SKM-1 treated with dmso at 0.1 percent for 144 hours (cell line): ENCODE results near the gene SH3RF3.

Experiments used
- DNase-seq: peaks from one replicate; lab custom pipeline; 2025; ENCODE audit not compliant: unreplicated experiment; lab: John Stamatoyannopoulos, UW

SH3RF3 gene

DNA sequence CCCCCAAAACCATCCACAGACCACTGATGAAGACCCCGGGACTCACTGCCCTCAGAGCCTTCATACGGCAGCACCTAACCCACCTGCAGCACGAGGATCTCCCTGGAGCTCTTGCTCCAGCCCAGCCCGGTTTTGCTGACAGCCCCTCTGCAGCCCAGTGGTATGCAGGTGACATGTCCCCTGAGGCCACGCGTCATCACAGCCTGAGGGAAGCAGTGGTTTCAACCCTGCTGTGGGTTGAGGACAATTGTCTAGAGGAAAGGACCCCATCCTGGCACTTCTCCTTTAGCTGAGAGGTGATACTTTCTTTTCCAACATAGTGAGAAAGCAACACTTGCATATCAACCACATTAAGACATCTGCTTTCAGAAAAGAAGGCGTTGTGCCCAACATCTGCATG is 350.8 kb downstream of the SH3RF3 start:
- DNase-seq: no peak

- no peak for DNase-seq
Measured at GRCh38 chr2:109480486-109481195, 351.6 kb downstream of the SH3RF3 start.

DNA sequence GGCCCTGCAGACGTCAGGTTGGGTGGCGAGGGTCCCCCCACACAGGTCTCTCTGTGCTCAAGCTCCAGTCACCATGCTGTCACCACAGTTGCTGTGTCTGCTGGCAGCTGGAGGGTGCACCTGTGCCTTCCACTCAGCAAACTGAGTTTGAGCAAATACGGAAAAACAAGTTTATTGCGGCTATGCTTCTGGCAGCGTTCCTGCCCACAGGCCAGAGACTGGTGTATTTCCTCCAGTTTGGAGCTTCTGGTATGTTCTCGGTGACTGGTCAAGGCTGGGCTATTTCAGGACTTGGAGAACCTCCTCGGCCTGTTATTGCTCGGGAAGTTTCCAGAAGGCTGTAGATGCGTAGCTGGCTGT is 352.2 kb downstream of the SH3RF3 start:
- no peak for DNase-seq

- no peak for DNase-seq
Measured at GRCh38 chr2:109481599-109481998, 352.6 kb downstream of the SH3RF3 start.

DNA sequence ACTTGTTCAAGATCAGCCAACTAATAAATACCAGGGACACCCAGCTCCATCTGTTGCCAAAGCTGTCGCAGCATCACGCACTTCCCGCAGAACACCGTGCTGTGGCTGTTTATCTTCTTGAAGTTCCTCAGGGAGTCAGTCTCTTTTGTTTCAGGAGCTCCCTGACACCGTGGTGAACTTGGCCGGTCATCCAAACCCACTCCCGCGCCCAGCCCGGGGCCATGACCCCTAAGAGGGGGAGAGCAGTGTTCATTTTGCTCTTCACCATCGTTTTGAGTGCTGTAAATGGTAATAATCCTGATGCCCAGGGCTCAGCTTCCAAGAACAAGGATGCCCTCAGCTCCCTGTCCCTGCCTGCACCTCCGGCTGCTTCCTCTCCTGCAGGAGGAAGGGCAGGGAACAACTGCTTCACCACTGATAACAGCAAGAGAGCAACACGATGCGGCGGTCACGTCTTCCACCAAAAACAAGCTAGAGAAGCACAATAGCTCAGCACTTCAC is 353.4 kb downstream of the SH3RF3 start:
- no peak for DNase-seq

GRCh38 chr2:109486711-109487535 is 357.9 kb downstream of the SH3RF3 start:
- DNase-seq: no peak

GRCh38 chr2:109487536-109487869 is 358.5 kb downstream of the SH3RF3 start:
- no peak for DNase-seq

GRCh38 chr2:109487871-109488655 is 359.1 kb downstream of the SH3RF3 start:
- DNase-seq: no peak

DNA sequence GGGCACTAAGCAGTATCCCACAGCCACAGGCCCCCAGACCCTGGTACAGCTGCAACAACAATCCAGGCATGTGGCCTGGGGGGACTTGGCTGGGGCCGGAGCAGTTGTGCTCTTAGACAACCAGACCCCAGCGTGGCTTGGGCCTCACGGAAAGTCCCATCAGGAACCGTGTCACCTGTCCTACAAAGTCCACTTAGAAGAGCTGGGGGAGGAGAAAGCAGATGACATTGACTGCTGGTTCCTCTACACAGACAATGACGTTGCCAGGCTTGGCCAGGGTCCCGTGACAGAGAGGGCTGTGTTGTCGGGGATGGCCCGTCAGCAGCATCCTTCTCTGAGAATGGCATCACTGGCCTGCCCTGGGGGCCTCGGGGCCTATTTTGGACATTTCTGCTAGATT is 360.3 kb downstream of the SH3RF3 start:
- DNase-seq: no peak

GRCh38 chr2:109493176-109493935 is 364.4 kb downstream of the SH3RF3 start:
- no peak for DNase-seq

DNA sequence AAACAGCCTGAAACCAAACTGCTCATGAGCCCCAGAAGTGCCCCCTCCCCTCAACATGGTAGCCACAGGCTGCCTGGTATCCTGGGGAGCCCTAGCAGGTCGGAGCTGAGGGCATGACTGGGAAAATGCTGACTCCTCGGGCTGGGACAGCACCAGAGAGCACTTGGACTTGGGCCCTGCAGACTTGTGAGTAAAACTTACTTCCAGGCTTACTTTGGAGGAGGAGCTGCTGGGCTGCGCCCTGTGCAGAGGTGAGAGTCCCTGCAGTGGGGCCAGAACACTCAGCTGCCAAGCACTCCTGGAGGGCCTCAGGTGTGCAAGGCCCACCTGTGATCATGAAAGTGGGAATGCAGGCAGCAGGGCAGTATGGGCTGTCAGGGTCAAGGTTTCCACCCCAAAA is 365.3 kb downstream of the SH3RF3 start:
- no peak for DNase-seq

DNA sequence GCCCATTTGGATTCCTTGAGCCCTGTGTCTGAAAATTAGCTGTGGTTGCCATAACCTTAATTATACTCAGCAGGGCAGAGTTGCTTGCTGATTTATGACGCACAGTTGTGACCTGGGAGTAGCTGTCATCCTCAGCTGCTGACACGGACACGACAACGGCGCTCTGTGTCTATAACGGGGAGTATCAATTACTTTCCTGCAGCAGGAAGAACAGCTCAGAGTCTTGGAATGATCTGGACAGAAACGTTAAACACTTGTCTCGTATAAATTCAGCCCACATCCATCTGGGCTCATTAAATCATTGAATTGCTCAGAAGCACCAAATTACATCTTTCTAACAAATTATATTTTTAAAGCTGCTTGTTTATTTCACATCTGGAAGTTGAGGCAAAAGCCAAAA is 368.5 kb downstream of the SH3RF3 start:
- no peak for DNase-seq

DNA sequence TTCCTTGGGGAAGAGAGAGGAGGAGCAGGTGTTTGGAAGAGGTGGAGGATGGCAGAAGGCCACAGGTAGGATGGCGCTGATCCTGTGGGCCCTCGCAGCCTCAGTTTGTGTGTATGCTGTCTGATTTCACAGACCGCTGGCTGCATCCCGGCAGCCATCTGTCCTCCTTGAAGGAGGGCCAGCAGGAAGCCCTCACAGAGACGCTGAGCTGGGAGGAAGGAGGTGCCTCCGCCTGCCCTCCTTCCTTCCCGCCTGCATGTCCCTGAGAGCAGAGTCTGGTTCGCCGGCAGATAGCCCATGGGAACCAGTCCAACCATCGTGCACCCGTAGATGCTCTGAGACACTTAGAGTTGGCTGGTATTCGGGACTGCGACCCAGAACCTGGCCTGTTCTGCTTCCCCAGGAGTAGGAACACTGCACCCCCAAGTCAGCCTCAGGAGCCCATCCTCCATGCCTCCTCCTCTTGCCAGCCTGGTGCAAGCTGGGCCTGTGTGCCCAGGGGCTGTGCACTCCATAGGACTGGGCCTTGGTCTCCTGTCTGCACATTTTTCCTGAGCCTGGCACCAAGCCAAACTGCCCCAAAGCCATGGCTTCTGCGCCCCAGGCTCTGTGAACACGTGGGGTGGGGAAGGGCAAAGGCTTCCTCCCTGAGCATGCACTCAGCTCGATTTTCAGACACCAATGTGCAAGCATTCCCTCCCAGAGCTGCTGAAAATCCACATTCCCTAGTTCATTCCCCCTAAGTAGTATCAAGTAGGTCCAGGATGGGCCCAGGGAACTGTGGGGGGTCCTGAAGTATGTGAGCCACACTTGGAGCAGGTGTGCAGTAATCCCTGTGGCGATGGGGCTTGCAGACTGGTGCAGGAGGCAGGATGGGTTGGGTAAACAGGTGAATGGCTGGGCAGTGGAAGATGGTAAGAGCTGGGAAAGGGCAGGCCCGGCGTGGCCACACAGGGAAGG is 369.2 kb downstream of the SH3RF3 start:
- DNase-seq: no peak

GRCh38 chr2:109498906-109499305 is 369.9 kb downstream of the SH3RF3 start:
- DNase-seq: no peak

- no peak for DNase-seq
Measured at GRCh38 chr2:109499566-109499965, 370.6 kb downstream of the SH3RF3 start.

DNA sequence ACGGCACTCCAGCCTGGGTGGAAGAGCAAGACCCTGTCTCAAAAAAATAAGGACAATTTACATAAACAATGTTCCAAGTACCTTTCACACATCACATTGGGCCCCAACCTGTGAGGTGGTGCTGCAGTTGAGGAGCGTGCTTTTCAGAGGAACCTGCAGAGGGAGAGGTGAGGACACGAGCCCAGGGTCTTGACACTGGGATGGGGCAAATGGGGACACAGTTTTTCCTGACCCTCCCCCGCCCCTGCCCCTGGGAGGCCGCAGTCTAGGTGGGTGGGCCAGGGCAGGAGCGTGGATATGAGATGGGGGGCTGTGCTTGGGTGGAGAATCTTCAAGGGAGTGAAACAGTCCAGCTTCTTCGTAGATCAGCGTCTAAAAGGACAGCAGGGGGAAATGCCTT is 371.9 kb downstream of the SH3RF3 start:
- no peak for DNase-seq

GRCh38 chr2:109501461-109501860 is 372.5 kb downstream of the SH3RF3 start:
- DNase-seq: no peak

DNA sequence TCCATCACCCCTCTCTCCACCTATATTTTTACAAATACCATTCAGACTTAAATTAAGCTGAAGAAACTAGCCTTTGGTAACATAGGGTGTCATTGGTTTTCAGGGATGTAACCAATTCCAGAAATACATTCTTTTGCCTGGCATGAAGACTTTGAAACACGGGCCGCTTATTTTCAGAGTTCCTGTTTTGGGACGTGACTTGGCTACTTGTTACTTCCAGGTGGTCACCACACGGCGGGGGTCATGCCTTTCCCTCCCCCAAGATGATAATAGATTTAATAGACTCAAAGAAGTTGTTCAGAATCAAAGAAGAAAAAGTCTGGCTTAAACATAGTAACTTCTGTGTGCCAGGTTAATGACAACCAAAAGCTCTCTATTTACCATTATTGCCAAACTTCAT is 374.2 kb downstream of the SH3RF3 start:
- no peak for DNase-seq

DNA sequence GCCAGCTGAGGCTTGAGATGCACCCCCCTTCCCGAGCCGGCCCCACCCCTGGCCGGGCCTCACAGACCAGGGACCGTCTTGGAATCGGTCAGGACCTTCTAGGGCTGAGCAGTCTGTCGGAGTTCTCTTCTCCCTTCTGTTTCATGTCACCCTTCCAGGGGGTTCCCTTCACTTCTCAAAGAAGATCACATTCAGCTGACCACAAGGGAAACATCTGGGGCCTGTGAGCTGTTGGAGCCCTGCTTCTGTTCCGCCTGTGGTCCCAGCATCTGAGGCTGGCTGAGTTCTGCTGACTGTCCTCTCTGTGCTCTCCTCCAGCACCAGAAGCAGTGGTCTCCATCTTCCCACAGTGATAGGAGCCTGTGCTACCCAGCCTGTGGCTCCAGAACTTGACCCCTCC is 378.2 kb downstream of the SH3RF3 start:
- no peak for DNase-seq

DNA sequence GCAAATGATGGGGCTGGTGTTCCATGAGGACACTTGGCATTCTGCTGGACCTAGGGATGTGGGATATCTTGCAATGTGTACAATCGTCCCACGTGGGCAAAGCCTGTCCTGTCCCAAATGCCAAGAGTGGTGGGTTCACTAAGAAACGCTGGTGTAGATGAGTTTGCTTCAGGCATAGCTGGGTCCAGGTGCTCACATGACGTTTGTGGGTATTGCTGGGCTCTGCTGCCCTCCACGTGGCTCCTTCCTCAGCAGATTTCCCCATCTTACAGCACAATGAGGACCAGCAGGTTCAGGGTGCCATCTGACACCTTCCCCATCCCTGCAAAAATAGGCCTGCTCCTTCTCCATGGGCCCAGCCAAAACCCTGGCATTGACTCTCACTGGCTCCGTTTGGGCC is 378.8 kb downstream of the SH3RF3 start:
- no peak for DNase-seq
